ENCODE measurements around the gene POLR1A. TPM values are rescaled to one million over a fixed set of nuclear protein-coding genes. Genes with fewer than 3 reads are reported as not detected.

Gene POLR1A
- total and polyA plus RNA-seq, 2 of the 8 experiments (the other 6 are each of a cell fraction or from before 2014, with no cell fraction given), result 8.9 to 58.1 TPM

- no peaks in the 10 kb centered on the region for H3K23me2 ChIP-seq (ENCODE audit: low read depth, low read length)
- no peak overlapping the region; the same call in 1 of the 2 replicates for H2AFZ ChIP-seq (ENCODE audit: low read length)
- no peak overlapping the region for H2BK20ac ChIP-seq (ENCODE audit: low read length)
- H2BK120ac ChIP-seq (replicated peaks; ENCODE audit: low read depth, low read length), result no peak overlapping the region
- H3K56ac ChIP-seq (replicated peaks; ENCODE audit: insufficient read length, low read depth, low read length), result no peak overlapping the region
- H2BK15ac ChIP-seq (ENCODE audit: low read length), result no peak overlapping the region
- H4K91ac ChIP-seq (replicated peaks; ENCODE audit: insufficient read length, low read length), result no peak overlapping the region
- no peaks in the 10 kb centered on the region for H3K4me1 ChIP-seq (replicated peaks in 1 of 4; ENCODE audit: control insufficient read depth in 3 of 4, insufficient read depth in 4 of 4, low read length in 3 of 4)
- H3K18ac ChIP-seq (ENCODE audit: extremely low read depth, low read length), result no peak overlapping the region
- H3K79me2 ChIP-seq (ENCODE audit: control insufficient read depth in 1 of 2, insufficient read depth in 2 of 2, low read length in 2 of 2), result no peaks in the 10 kb centered on the region
- no peaks in the 10 kb centered on the region for H3K79me1 ChIP-seq (ENCODE audit: low read depth, low read length)
- H3K9ac ChIP-seq (replicated peaks in 1 of 4; ENCODE audit: extremely low read depth in 1 of 4, low read depth in 3 of 4, low read length in 3 of 4), result no peak overlapping the region
- POLR2A ChIA-PET (ENCODE audit: partially characterized antibody), result interaction anchor here (1.7 kb wide), 1 partner anchor 8 kb away, joined by 6 read pairs; no protein-coding TSS in a partner anchor
- CTCF ChIA-PET (ENCODE audit: partially characterized antibody), result interaction anchor here (1.3 to 2.3 kb wide), 3 partner anchors 68 to 198 kb away, joined by 4 to 7 read pairs (median 7); no protein-coding TSS in a partner anchor
- H4K8ac ChIP-seq (ENCODE audit: extremely low read depth, insufficient read depth, low read length), result no peak overlapping the region
- no peaks in the 10 kb centered on the region for H3K36me3 ChIP-seq (ENCODE audit: control insufficient read depth in 2 of 4, insufficient read depth in 4 of 4, low read length in 3 of 4)
- no peaks in the 10 kb centered on the region for H4K20me1 ChIP-seq (replicated peaks in 1 of 2; ENCODE audit: control insufficient read depth in 1 of 2, insufficient read depth in 2 of 2, low read length in 2 of 2)
- WGBS, 2 experiments (ENCODE audit: extremely low coverage in 1 of 2, insufficient coverage in 1 of 2, insufficient read length in 1 of 2, insufficient replicate concordance in 2 of 2, low coverage in 1 of 2, low lambda C conversion rate in 2 of 2, missing lambda C conversion rate in 1 of 2), result 85% methylated on average over 9 of the region's 9 CpGs; no CpG with 5 or more reads in 1 of the 2 experiments
- FAIRE-seq, result no peak
- H3K27me3 ChIP-seq (replicated peaks in 1 of 4; ENCODE audit: control insufficient read depth in 3 of 4, extremely low read depth in 1 of 4, insufficient read depth in 3 of 4, low read length in 3 of 4), result no peaks in the 10 kb centered on the region
- peaks cover 8 to 10% of the 10 kb centered on the region in 2 experiments; a peak in 2 of 4 replicates for H3K9me3 ChIP-seq (ENCODE audit: insufficient read depth in 2 of 2, low read depth in 1 of 2, low read length in 1 of 2)
- no peak for DNase-seq (ENCODE audit: low read depth in 1 of 2, low spot score in 2 of 2)
- no peak overlapping the region for H2AK5ac ChIP-seq (ENCODE audit: low read depth, low read length)
- no peak overlapping the region for H3K27ac ChIP-seq (ENCODE audit: low read depth, low read length)
- no peak overlapping the region for H3K4me2 ChIP-seq (ENCODE audit: insufficient read depth in 1 of 2, low read depth in 2 of 2, low read length in 2 of 2)
- H3K4ac ChIP-seq (replicated peaks; ENCODE audit: insufficient read length, low read depth, low read length), result no peak overlapping the region
- H2BK5ac ChIP-seq (ENCODE audit: low read depth, low read length), result no peak overlapping the region
- no peak overlapping the region for H4K5ac ChIP-seq (ENCODE audit: insufficient read length, low read depth, low read length)
- no peak overlapping the region for H3K23ac ChIP-seq (ENCODE audit: insufficient read length)
- H3K14ac ChIP-seq (ENCODE audit: insufficient read length), result no peak overlapping the region
- no peak overlapping the region for H3K4me3 ChIP-seq (ENCODE audit: extremely low read depth in 1 of 4, insufficient read depth in 2 of 4, low read depth in 3 of 4, low read length in 4 of 4)
- no peak overlapping the region for H2BK12ac ChIP-seq (ENCODE audit: low read depth, low read length)
- no peak for TF ChIP-seq RAD21 (IDR thresholded peaks at IDR 0.05 in 1 of 2, conservative IDR thresholded peaks at IDR 0.05 in 1 of 2; ENCODE audit: low read depth in 2 of 2, low read length in 2 of 2)
- TF ChIP-seq EP300 (IDR thresholded peaks at IDR 0.05; ENCODE audit: borderline replicate concordance in 1 of 2, low read depth in 2 of 2, low read length in 2 of 2), result no peak
- TF ChIP-seq GABPA (IDR thresholded peaks at IDR 0.05; ENCODE audit: borderline replicate concordance, insufficient read depth, low read length), result no peak
- TF ChIP-seq POU5F1 (IDR thresholded peaks at IDR 0.05; ENCODE audit: low read depth, low read length), result no peak
- no peak for TF ChIP-seq POLR2A (IDR thresholded peaks at IDR 0.05; ENCODE audit: control extremely low read depth in 1 of 2, low read depth in 2 of 2, low read length in 2 of 2)
- TF ChIP-seq, protein P1, sequence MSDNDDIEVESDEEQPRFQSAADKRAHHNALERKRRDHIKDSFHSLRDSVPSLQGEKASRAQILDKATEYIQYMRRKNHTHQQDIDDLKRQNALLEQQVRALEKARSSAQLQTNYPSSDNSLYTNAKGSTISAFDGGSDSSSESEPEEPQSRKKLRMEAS (IDR thresholded peaks at IDR 0.05), result no peak
- no peak for TF ChIP-seq ZNF274 (IDR thresholded peaks at IDR 0.05; ENCODE audit: borderline replicate concordance, extremely low read depth, low read length)
- TF ChIP-seq JUND (IDR thresholded peaks at IDR 0.05; ENCODE audit: low read length), result no peak
- no peak for TF ChIP-seq RFX5 (IDR thresholded peaks at IDR 0.05; ENCODE audit: borderline replicate concordance, low read depth, low read length)
- no peak for TF ChIP-seq CREB1 (IDR thresholded peaks at IDR 0.05)
- no peak for TF ChIP-seq TAF1 (IDR thresholded peaks at IDR 0.05; ENCODE audit: low read depth, low read length)
- TF ChIP-seq ASH2L (IDR thresholded peaks at IDR 0.05; ENCODE audit: low read length), result no peak
- TF ChIP-seq SP4 (IDR thresholded peaks at IDR 0.05; ENCODE audit: low read length), result no peak
- TF ChIP-seq JUN (IDR thresholded peaks at IDR 0.05; ENCODE audit: low read depth, low read length), result no peak
- no peak for TF ChIP-seq KDM4A (IDR thresholded peaks at IDR 0.05; ENCODE audit: low read depth, low read length, severe bottlenecking)
Observed at GRCh38 chr2:86011449-86011941, 94.2 kb downstream of the POLR1A start.

All from H1 (cell line).